ENCODE measurements around the gene PDGFRB.

PDGFRB gene

GRCh38 chr5:150148117-150148927 lies 7.3 kb downstream of the PDGFRB start:
- no peak for TF ChIP-seq TEAD4 (IDR thresholded peaks at IDR 0.05)
- no peak for TF ChIP-seq USF1 (IDR thresholded peaks at IDR 0.05)
- TF ChIP-seq CREB1 (IDR thresholded peaks at IDR 0.05; ENCODE audit: low read depth) = no peak
- no peak for TF ChIP-seq RAD21 (IDR thresholded peaks at IDR 0.05; ENCODE audit: low read depth)
- TF ChIP-seq NFIC (IDR thresholded peaks at IDR 0.05) = no peak
- no peak for TF ChIP-seq MAX (IDR thresholded peaks at IDR 0.05)

GRCh38 chr5:150147670-150148069 lies 8.0 kb downstream of the PDGFRB start:
- no peak for TF ChIP-seq EP300 (IDR thresholded peaks at IDR 0.05; ENCODE audit: borderline replicate concordance)
- no peak for TF ChIP-seq FOXM1 (IDR thresholded peaks at IDR 0.05; ENCODE audit: borderline replicate concordance, low read depth)
- TF ChIP-seq USF1 (IDR thresholded peaks at IDR 0.05) = no peak
- no peak for TF ChIP-seq NFIC (IDR thresholded peaks at IDR 0.05)
- TF ChIP-seq ZBTB7A (IDR thresholded peaks at IDR 0.05; ENCODE audit: low read depth) = no peak
- TF ChIP-seq RAD21 (IDR thresholded peaks at IDR 0.05; ENCODE audit: low read depth) = no peak

GRCh38 chr5:150146862-150147601 lies 8.6 kb downstream of the PDGFRB start:
- TF ChIP-seq CREB1 (IDR thresholded peaks at IDR 0.05; ENCODE audit: low read depth) (no peak), TAF1 (IDR thresholded peaks at IDR 0.05; ENCODE audit: low read depth) (no peak), EGR1 (IDR thresholded peaks at IDR 0.05) (no peak), EP300 (IDR thresholded peaks at IDR 0.05; ENCODE audit: borderline replicate concordance) (no peak), CEBPB (IDR thresholded peaks at IDR 0.05) (no peak), REST (IDR thresholded peaks at IDR 0.05; ENCODE audit: low read depth) (no peak), RAD21 (IDR thresholded peaks at IDR 0.05; ENCODE audit: low read depth) (no peak)

- TF ChIP-seq TEAD4 (IDR thresholded peaks at IDR 0.05) (no peak), EP300 (IDR thresholded peaks at IDR 0.05; ENCODE audit: borderline replicate concordance) (no peak), ZBTB7A (IDR thresholded peaks at IDR 0.05; ENCODE audit: low read depth) (no peak), MAX (IDR thresholded peaks at IDR 0.05) (no peak), REST (IDR thresholded peaks at IDR 0.05; ENCODE audit: low read depth) (no peak), RAD21 (IDR thresholded peaks at IDR 0.05; ENCODE audit: low read depth) (no peak), TCF12 (IDR thresholded peaks at IDR 0.05; ENCODE audit: low read depth) (no peak), EGR1 (IDR thresholded peaks at IDR 0.05) (no peak), CEBPB (IDR thresholded peaks at IDR 0.05) (no peak), NFIC (IDR thresholded peaks at IDR 0.05) (no peak), USF1 (IDR thresholded peaks at IDR 0.05) (no peak), CREB1 (IDR thresholded peaks at IDR 0.05; ENCODE audit: low read depth) (no peak), FOXM1 (IDR thresholded peaks at IDR 0.05; ENCODE audit: borderline replicate concordance, low read depth) (no peak), TAF1 (IDR thresholded peaks at IDR 0.05; ENCODE audit: low read depth) (no peak)
Observed at GRCh38 chr5:150146235-150146634, 9.4 kb downstream of the PDGFRB start.

GRCh38 chr5:150144879-150145278 lies 10.8 kb downstream of the PDGFRB start:
- TF ChIP-seq TCF12 (IDR thresholded peaks at IDR 0.05; ENCODE audit: low read depth) (no peak), MAX (IDR thresholded peaks at IDR 0.05) (no peak), CREB1 (IDR thresholded peaks at IDR 0.05; ENCODE audit: low read depth) (no peak), YY1 (IDR thresholded peaks at IDR 0.05; ENCODE audit: low read depth) (no peak), TEAD4 (IDR thresholded peaks at IDR 0.05) (no peak), CEBPB (IDR thresholded peaks at IDR 0.05) (no peak), EP300 (IDR thresholded peaks at IDR 0.05; ENCODE audit: borderline replicate concordance) (no peak), ZBTB7A (IDR thresholded peaks at IDR 0.05; ENCODE audit: low read depth) (no peak), EGR1 (IDR thresholded peaks at IDR 0.05) (no peak), FOXM1 (IDR thresholded peaks at IDR 0.05; ENCODE audit: borderline replicate concordance, low read depth) (no peak), RAD21 (IDR thresholded peaks at IDR 0.05; ENCODE audit: low read depth) (no peak), TAF1 (IDR thresholded peaks at IDR 0.05; ENCODE audit: low read depth) (no peak), USF1 (IDR thresholded peaks at IDR 0.05) (no peak), REST (IDR thresholded peaks at IDR 0.05; ENCODE audit: low read depth) (no peak), NFIC (IDR thresholded peaks at IDR 0.05) (no peak)
